ENCODE results near the gene ARFIP1.

- TF ChIP-seq ZNF580 (tag by site-specific recombination; IDR thresholded peaks at IDR 0.05) (no peak), ZNF335 (tag by site-specific recombination; conservative IDR thresholded peaks at IDR 0.05) (no peak), PBX3 (CRISPR knock-in tag; IDR thresholded peaks at IDR 0.05) (no peak), CTCF (tag by site-specific recombination; IDR thresholded peaks at IDR 0.05) (no peak), ZNF10 (tag by site-specific recombination; IDR thresholded peaks at IDR 0.05) (no peak), ZNF513 (tag by site-specific recombination; IDR thresholded peaks at IDR 0.05) (no peak), RBAK (tag by site-specific recombination; IDR thresholded peaks at IDR 0.05) (no peak), ZBTB11 (tag by site-specific recombination; conservative IDR thresholded peaks at IDR 0.05; ENCODE audit: low read depth) (no peak), ZNF112 (tag by site-specific recombination; IDR thresholded peaks at IDR 0.05) (no peak)
These were observed 141.5 kb downstream of the ARFIP1 start for GRCh38 chr4:152921284-152921683.
